Nasal cavity respiratory epithelium epithelial cell of viscerocranial mucosa (primary cell): ENCODE results near the gene GALNT7. TPM values are rescaled to one million over a fixed set of nuclear protein-coding genes. Genes with fewer than 3 reads are reported as not detected.

Experiments
- total RNA-seq: library from RNA; depleted of rRNA; stranded (reverse); fragments of >200 nt; gene quantifications from 2 replicates; pipeline ENCODE4 v1.2.3, GENCODE V29; 2014

Gene GALNT7
- total RNA-seq = 46.1 and 107 TPM in 2 replicates

GRCh38 chr4:173168396-173169177 is at the start of gene GALNT7:
GALNT7 (plus strand) TSS chr4:173168811; CDS start chr4:173168836, 25 bp downstream.

GRCh38 chr4:173334085-173334890 is 165.7 kb downstream of the GALNT7 start, which contains the start of gene HMGB2:
HMGB2 (minus strand) TSS chr4:173334358; CDS start chr4:173333649, 709 bp downstream.

GRCh38 chr4:173370477-173371291 is 202.1 kb downstream of the GALNT7 start, which contains the start of gene SAP30:
SAP30 (plus strand) TSS chr4:173370954; CDS start chr4:173371183, 229 bp downstream.

Other genes starting within 250 kb of the GALNT7 start
- gene HMGB2, start 165.5 kb downstream of the GALNT7 start, total RNA-seq = 26.9 and 55.0 TPM in 2 replicates
- 5.1 and 11.5 TPM in 2 replicates for gene SAP30, start 202.1 kb downstream of the GALNT7 start, total RNA-seq
- not detected in 2 replicates for gene SCRG1, start 230.3 kb downstream of the GALNT7 start, total RNA-seq